ENCODE results near the gene S100A9. TPM values are rescaled to one million over a fixed set of nuclear protein-coding genes. Genes with fewer than 3 reads are reported as not detected.

The S100A9 gene
- total RNA-seq, 5 donors from 2014 or later (not counting 1 experiment from before 2014, with no cell fraction given): 0.98 to 11.5 (median 2.5) TPM; not detected in 1

DNA sequence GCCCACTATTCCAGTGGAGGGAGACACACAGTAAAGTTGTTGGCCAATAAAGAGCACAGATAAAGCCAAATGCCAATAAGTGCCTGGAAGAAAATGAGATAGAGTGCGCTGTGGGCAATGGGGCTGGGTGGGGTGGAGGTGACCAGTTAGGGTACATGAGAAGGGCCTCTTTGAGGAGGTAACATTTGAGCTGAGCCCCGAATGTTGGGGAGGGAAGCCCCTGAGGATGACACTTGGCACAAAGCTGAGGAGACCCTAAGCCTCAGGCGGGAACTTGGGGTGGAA is 979 bp downstream of the S100A9 start:
- H3K27me3 Mint-ChIP-seq: peaks cover 6 to 8% of the 10 kb centered on the region in 2 donors
- Histone ChIP-seq H3K27me3 (replicated peaks in 1 of 2; ENCODE audit: control insufficient read depth in 2 of 2, extremely low read depth in 1 of 2, insufficient read depth in 2 of 2, low read length in 1 of 2) (peaks cover 0 to 21% of the 10 kb centered on the region in 2 experiments), H3K36me3 (ENCODE audit: control insufficient read depth in 2 of 2, extremely low read depth in 1 of 2, insufficient read depth in 1 of 2, low read length in 1 of 2) (no peaks in the 10 kb centered on the region), H3K4me1 (ENCODE audit: control insufficient read depth in 1 of 2, extremely low read depth in 1 of 2, insufficient read depth in 2 of 2, low read length in 2 of 2) (peaks cover 6 to 19% of the 10 kb centered on the region in 2 experiments), H3K4me3 (ENCODE audit: control insufficient read depth in 1 of 2, extremely low read depth in 1 of 2, low read length in 1 of 2) (no peak overlapping the region), H3K27ac (ENCODE audit: low read length) (no peak overlapping the region), H3K9me3 (no peaks in the 10 kb centered on the region)
- 77% methylated on average over 3 of the region's 3 CpGs for WGBS (ENCODE audit: insufficient coverage)
- no peak overlapping the region for H3K27ac Mint-ChIP-seq
- H3K4me1 Mint-ChIP-seq: peaks cover 19 to 27% (median 23%) of the 10 kb centered on the region in 3 donors
- ATAC-seq (replicated peaks in 1 of 4) (no peak), DNase-seq (no peak)
- no peaks in the 10 kb centered on the region for H3K9me3 Mint-ChIP-seq
- H3K36me3 Mint-ChIP-seq: no peaks in the 10 kb centered on the region
- H3K4me3 Mint-ChIP-seq: no peak overlapping the region
- ChIA-PET CTCF (interaction anchor here in 1 of 2 donors (1.6 kb wide), 1 partner anchor 137 kb away, joined by 3 read pairs; no protein-coding TSS in a partner anchor), POLR2A (no interaction called here)

DNA sequence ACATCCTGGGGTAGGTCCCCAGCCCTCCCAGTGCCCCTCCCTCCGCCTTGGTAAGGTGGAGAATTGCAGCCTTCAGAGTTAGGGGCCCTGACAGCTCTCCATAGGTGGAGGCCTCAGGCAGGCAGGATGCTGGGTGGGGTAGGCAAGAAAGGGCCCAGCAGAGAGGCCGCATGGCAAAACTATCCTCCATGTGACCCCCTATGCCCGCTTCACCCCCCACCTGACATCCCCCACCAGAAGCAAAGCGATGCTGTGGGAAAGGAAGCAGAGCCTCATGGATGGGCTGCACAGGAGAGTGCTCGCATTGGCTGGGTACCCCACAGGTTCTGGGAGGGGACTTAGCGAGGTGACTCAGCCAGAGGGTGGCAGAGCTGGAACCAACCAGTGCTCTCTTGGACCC is 1.6 kb downstream of the S100A9 start:
- Mint-ChIP-seq H3K27ac (no peak overlapping the region), H3K4me1 (peaks cover 19 to 26% (median 23%) of the 10 kb centered on the region in 3 donors), H3K36me3 (no peaks in the 10 kb centered on the region), H3K27me3 (peaks cover 7 to 8% of the 10 kb centered on the region in 2 donors), H3K9me3 (no peaks in the 10 kb centered on the region), H3K4me3 (no peak overlapping the region)
- H3K27me3 ChIP-seq (replicated peaks in 1 of 2; ENCODE audit: control insufficient read depth in 2 of 2, extremely low read depth in 1 of 2, insufficient read depth in 2 of 2, low read length in 1 of 2): peaks cover 0 to 17% of the 10 kb centered on the region in 2 experiments
- peaks cover 6 to 19% of the 10 kb centered on the region in 2 experiments for H3K4me1 ChIP-seq (ENCODE audit: control insufficient read depth in 1 of 2, extremely low read depth in 1 of 2, insufficient read depth in 2 of 2, low read length in 2 of 2)
- CTCF ChIA-PET: no interaction called here
- POLR2A ChIA-PET: no interaction called here
- no peaks in the 10 kb centered on the region for H3K36me3 ChIP-seq (ENCODE audit: control insufficient read depth in 2 of 2, extremely low read depth in 1 of 2, insufficient read depth in 1 of 2, low read length in 1 of 2)
- H3K9me3 ChIP-seq: no peaks in the 10 kb centered on the region
- ATAC-seq (replicated peaks in 1 of 4) (no peak), DNase-seq (no peak)
- WGBS (ENCODE audit: insufficient coverage): no CpG with 5 or more reads among the region's 6 CpGs
- H3K4me3 ChIP-seq (ENCODE audit: control insufficient read depth in 1 of 2, extremely low read depth in 1 of 2, low read length in 1 of 2): no peak overlapping the region
- H3K27ac ChIP-seq (ENCODE audit: low read length): no peak overlapping the region

DNA sequence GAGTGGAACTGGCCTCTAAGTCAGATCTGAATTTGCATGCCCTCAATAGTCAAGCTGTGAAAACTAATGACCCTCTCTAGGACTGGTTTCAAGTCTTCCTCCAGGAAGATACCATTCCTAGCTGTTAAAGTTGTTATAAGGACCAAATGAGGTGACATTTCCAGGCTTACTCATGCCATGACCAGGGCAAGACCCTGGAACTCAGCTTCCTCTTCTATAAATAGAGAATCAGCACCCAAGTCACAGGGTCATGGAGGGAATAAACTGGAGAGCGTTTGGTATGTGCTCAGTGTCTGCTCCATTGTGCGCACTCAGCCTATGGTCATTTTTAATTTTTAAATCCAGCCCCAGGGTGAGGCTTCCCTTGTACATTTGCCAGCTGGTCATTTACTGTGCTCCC is 2.5 kb downstream of the S100A9 start:
- Histone ChIP-seq H3K9me3 (no peaks in the 10 kb centered on the region), H3K36me3 (ENCODE audit: control insufficient read depth in 2 of 2, extremely low read depth in 1 of 2, insufficient read depth in 1 of 2, low read length in 1 of 2) (no peaks in the 10 kb centered on the region), H3K27ac (ENCODE audit: low read length) (no peak overlapping the region), H3K4me3 (ENCODE audit: control insufficient read depth in 1 of 2, extremely low read depth in 1 of 2, low read length in 1 of 2) (no peak overlapping the region), H3K4me1 (ENCODE audit: control insufficient read depth in 1 of 2, extremely low read depth in 1 of 2, insufficient read depth in 2 of 2, low read length in 2 of 2) (peaks cover 6 to 19% of the 10 kb centered on the region in 2 experiments), H3K27me3 (replicated peaks in 1 of 2; ENCODE audit: control insufficient read depth in 2 of 2, extremely low read depth in 1 of 2, insufficient read depth in 2 of 2, low read length in 1 of 2) (peaks cover 0 to 21% of the 10 kb centered on the region in 2 experiments)
- H3K27ac Mint-ChIP-seq: no peak overlapping the region
- no peaks in the 10 kb centered on the region for H3K36me3 Mint-ChIP-seq
- POLR2A ChIA-PET: interaction anchor here in 1 of 2 donors (0.6 kb wide), 1 partner anchor 20 kb away, joined by 4 read pairs; no protein-coding TSS in a partner anchor
- 80% methylated on average over 1 of the region's 2 CpGs for WGBS (ENCODE audit: insufficient coverage)
- H3K9me3 Mint-ChIP-seq: no peaks in the 10 kb centered on the region
- peaks cover 12 to 14% of the 10 kb centered on the region in 2 donors for H3K27me3 Mint-ChIP-seq
- DNase-seq (no peak), ATAC-seq (replicated peaks in 1 of 4) (no peak)
- CTCF ChIA-PET: no interaction called here
- H3K4me1 Mint-ChIP-seq: peaks cover 19 to 26% (median 23%) of the 10 kb centered on the region in 3 donors
- H3K4me3 Mint-ChIP-seq: no peak overlapping the region

DNA sequence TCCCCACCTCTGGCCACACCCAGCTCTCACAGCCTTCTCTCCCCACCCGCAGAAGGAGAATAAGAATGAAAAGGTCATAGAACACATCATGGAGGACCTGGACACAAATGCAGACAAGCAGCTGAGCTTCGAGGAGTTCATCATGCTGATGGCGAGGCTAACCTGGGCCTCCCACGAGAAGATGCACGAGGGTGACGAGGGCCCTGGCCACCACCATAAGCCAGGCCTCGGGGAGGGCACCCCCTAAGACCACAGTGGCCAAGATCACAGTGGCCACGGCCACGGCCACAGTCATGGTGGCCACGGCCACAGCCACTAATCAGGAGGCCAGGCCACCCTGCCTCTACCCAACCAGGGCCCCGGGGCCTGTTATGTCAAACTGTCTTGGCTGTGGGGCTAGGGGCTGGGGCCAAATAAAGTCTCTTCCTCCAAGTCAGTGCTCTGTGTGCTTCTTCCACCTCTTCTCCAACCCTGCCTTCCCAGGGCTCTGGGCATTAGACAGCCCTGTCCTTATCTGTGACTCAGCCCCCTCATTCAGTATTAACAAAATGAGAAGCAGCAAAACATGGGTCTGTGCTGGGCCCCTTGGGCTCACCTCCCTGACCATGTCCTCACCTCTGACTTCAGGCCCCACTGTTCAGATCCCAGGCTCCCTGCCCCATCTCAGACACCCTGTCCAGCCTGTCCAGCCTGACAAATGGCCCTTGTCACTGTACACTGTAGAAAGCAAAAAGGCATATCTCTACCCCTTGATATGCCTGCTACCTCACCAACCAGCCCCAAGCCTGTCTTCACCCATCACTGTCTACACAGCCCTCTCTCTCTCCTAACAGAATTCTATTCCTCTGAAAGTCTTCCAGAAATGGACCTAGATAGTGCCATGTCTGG is 3.2 kb downstream of the S100A9 start:
- Histone ChIP-seq H3K27ac (ENCODE audit: low read length) (no peak overlapping the region), H3K27me3 (replicated peaks in 1 of 2; ENCODE audit: control insufficient read depth in 2 of 2, extremely low read depth in 1 of 2, insufficient read depth in 2 of 2, low read length in 1 of 2) (peaks cover 0 to 18% of the 10 kb centered on the region in 2 experiments), H3K4me1 (ENCODE audit: control insufficient read depth in 1 of 2, extremely low read depth in 1 of 2, insufficient read depth in 2 of 2, low read length in 2 of 2) (peaks cover 6 to 19% of the 10 kb centered on the region in 2 experiments), H3K36me3 (ENCODE audit: control insufficient read depth in 2 of 2, extremely low read depth in 1 of 2, insufficient read depth in 1 of 2, low read length in 1 of 2) (no peaks in the 10 kb centered on the region), H3K9me3 (no peaks in the 10 kb centered on the region), H3K4me3 (ENCODE audit: control insufficient read depth in 1 of 2, extremely low read depth in 1 of 2, low read length in 1 of 2) (no peak overlapping the region)
- Mint-ChIP-seq H3K27ac (no peak overlapping the region), H3K27me3 (peaks cover 12 to 14% of the 10 kb centered on the region in 2 donors), H3K4me1 (peaks cover 19 to 26% (median 23%) of the 10 kb centered on the region in 3 donors), H3K4me3 (no peak overlapping the region), H3K9me3 (no peaks in the 10 kb centered on the region), H3K36me3 (no peaks in the 10 kb centered on the region)
- ChIA-PET POLR2A (interaction anchor here in 1 of 2 donors (0.6 kb wide), 1 partner anchor 19 kb away, joined by 4 read pairs; no protein-coding TSS in a partner anchor), CTCF (no interaction called here)
- WGBS (ENCODE audit: insufficient coverage): 84% methylated on average over 9 of the region's 11 CpGs
- no peak for DNase-seq
- ATAC-seq (replicated peaks in 1 of 4): no peak

DNA sequence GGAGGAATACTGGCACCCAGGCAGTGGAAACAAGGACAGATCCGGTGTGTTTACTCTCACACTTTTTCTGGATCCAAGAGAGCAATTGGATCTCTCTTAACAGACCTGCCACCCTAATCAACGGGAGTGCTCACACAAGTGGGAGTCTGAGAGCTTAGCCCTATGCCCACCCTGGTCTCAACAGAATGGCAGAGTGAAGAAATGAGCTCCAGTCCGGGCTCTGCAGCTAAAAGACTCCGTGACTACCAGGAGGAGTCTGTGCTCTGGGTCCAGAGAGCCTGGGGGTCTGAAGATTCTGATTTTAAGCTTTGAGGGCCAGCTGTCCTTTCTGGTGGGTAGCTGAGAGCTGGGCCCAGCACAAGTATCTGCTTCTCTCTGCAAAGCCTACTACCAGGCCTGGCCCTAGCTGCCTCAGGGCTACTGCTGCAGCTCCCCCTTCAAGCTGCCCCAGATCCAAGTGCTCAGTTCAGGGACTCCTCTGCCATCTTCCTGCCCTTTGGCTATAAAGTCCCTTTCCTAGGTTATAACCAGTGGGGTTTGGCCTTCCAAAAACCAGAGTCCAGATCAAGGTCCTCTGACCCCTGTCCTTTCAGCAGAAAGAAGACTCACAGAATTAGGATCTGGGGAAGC is 3.9 kb downstream of the S100A9 start:
- POLR2A ChIA-PET: no interaction called here
- H3K27ac Mint-ChIP-seq: no peak overlapping the region
- peaks cover 17 to 21% (median 20%) of the 10 kb centered on the region in 3 donors for H3K4me1 Mint-ChIP-seq
- Histone ChIP-seq H3K36me3 (ENCODE audit: control insufficient read depth in 2 of 2, extremely low read depth in 1 of 2, insufficient read depth in 1 of 2, low read length in 1 of 2) (no peaks in the 10 kb centered on the region), H3K9me3 (no peaks in the 10 kb centered on the region), H3K27me3 (replicated peaks in 1 of 2; ENCODE audit: control insufficient read depth in 2 of 2, extremely low read depth in 1 of 2, insufficient read depth in 2 of 2, low read length in 1 of 2) (peaks cover 0 to 18% of the 10 kb centered on the region in 2 experiments), H3K4me1 (ENCODE audit: control insufficient read depth in 1 of 2, extremely low read depth in 1 of 2, insufficient read depth in 2 of 2, low read length in 2 of 2) (peaks cover 6 to 19% of the 10 kb centered on the region in 2 experiments), H3K27ac (ENCODE audit: low read length) (no peak overlapping the region), H3K4me3 (ENCODE audit: control insufficient read depth in 1 of 2, extremely low read depth in 1 of 2, low read length in 1 of 2) (no peak overlapping the region)
- H3K4me3 Mint-ChIP-seq: no peak overlapping the region
- peaks cover 14% of the 10 kb centered on the region in 2 donors for H3K27me3 Mint-ChIP-seq
- H3K9me3 Mint-ChIP-seq: no peaks in the 10 kb centered on the region
- no peak for ATAC-seq (replicated peaks in 1 of 4)
- no peak for DNase-seq
- CTCF ChIA-PET: no interaction called here
- 68% methylated on average over 3 of the region's 4 CpGs for WGBS (ENCODE audit: insufficient coverage)
- no peaks in the 10 kb centered on the region for H3K36me3 Mint-ChIP-seq

DNA sequence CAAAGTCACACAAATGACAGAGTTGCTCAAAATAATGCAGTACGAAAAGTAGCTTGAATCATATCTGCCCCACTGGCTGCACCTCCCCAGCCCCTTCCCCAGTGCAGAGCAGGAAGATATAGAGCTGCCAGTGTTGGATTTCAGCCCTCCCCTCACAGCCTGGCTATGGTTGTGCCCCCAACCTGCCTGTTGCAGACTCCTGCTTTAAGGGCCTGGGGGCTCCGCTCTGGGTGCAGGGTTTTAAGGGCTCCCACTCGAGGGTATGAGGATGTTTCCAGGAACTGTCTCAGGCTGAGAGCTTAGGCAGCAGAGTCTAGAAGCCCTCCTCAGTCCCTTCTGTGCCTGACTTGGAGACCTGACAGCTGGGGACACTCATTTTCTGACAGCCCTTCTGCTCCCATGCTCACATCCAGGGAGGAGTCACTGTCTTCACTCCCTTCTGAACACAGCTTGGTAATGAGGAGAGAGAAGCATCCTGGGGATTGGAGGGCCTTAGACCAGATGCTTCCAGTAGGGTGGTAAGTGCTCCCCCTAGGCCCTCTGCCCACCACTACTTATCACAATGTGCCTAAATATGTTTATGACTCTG is 4.6 kb downstream of the S100A9 start:
- no peak overlapping the region for H3K27ac ChIP-seq (ENCODE audit: low read length)
- H3K36me3 Mint-ChIP-seq: no peaks in the 10 kb centered on the region
- H3K9me3 Mint-ChIP-seq: no peaks in the 10 kb centered on the region
- H3K36me3 ChIP-seq (ENCODE audit: control insufficient read depth in 2 of 2, extremely low read depth in 1 of 2, insufficient read depth in 1 of 2, low read length in 1 of 2): no peaks in the 10 kb centered on the region
- no peak overlapping the region for H3K27ac Mint-ChIP-seq
- H3K4me1 Mint-ChIP-seq: peaks cover 10 to 14% (median 13%) of the 10 kb centered on the region in 3 donors
- 40% methylated on average over 1 of the region's 3 CpGs for WGBS (ENCODE audit: insufficient coverage)
- peaks cover 4 to 12% of the 10 kb centered on the region in 2 experiments for H3K4me1 ChIP-seq (ENCODE audit: control insufficient read depth in 1 of 2, extremely low read depth in 1 of 2, insufficient read depth in 2 of 2, low read length in 2 of 2)
- H3K4me3 Mint-ChIP-seq: no peak overlapping the region
- POLR2A ChIA-PET: no interaction called here
- H3K4me3 ChIP-seq (ENCODE audit: control insufficient read depth in 1 of 2, extremely low read depth in 1 of 2, low read length in 1 of 2): no peak overlapping the region
- no peak for DNase-seq
- peaks cover 0 to 15% of the 10 kb centered on the region in 2 experiments for H3K27me3 ChIP-seq (replicated peaks in 1 of 2; ENCODE audit: control insufficient read depth in 2 of 2, extremely low read depth in 1 of 2, insufficient read depth in 2 of 2, low read length in 1 of 2)
- ATAC-seq (replicated peaks in 1 of 4): no peak
- peaks cover 14% of the 10 kb centered on the region in 2 donors for H3K27me3 Mint-ChIP-seq
- H3K9me3 ChIP-seq: no peaks in the 10 kb centered on the region
- CTCF ChIA-PET: no interaction called here

Data from T-cell (primary cell).